Vagina (tissue), 2 donors: ENCODE measurements around the gene WWC2. TPM values are rescaled to one million over a fixed set of nuclear protein-coding genes. Genes with fewer than 3 reads are reported as not detected.

Experiments
- DNase-seq, 2 donors: peaks; one replicate each; pipeline ENCODE4 v3.0.0-alpha.2; 2017; ENCODE audit errors: extremely low spot score in 2 of 2
- H3K27ac ChIP-seq: fragments of 200-600 bp; sonication (generic); one replicate; pipeline ENCODE4 v1.5.1; 2019
- H3K27me3 ChIP-seq: fragments of 200-600 bp; sonication (generic); one replicate; pipeline ENCODE4 v1.5.1; 2019
- H3K36me3 ChIP-seq, 2 donors: fragments of 200-600 bp; sonication (generic); one replicate each; pipeline ENCODE4 v1.5.1; 2017 to 2019
- H3K4me1 ChIP-seq: fragments of 200-600 bp; sonication (generic); one replicate; pipeline ENCODE4 v1.5.1; 2019
- H3K4me3 ChIP-seq, 2 donors: fragments of 200-600 bp; sonication (generic); 1 replicate in 1 of 2; 2 replicates in 1 of 2; pipeline ENCODE4 v1.5.1; 2016 to 2019
- H3K9me3 ChIP-seq: fragments of 200-600 bp; sonication (generic); one replicate; pipeline ENCODE4 v1.5.1; 2019
- POLR2A ChIP-seq, 2 donors: fragments of 450-650 bp; IDR thresholded peaks; one replicate each; pipeline ENCODE4 v1.6.1; 2017; ENCODE audit warnings: antibody characterized with exemption in 2 of 2, mild to moderate bottlenecking in 2 of 2, moderate library complexity in 2 of 2
- POLR2AphosphoS5 ChIP-seq, 2 donors: sonication (generic); formaldehyde crosslinking; IDR thresholded peaks; one replicate each; pipeline ENCODE4 v1.9.0; 2017; ENCODE audit warnings: antibody characterized with exemption in 2 of 2, mild to moderate bottlenecking in 2 of 2, low read depth in 1 of 2; ENCODE audit not compliant: insufficient read depth in 1 of 2
- intact Hi-C: fragments of 100-400 bp; cut with DNase I; formaldehyde crosslinking; loops from one replicate; pipeline ENCODE4 v1.15.1; 2023
- total RNA-seq: library from RNA; depleted of rRNA; stranded (reverse); fragments of >200 nt; gene quantifications from one replicate; pipeline ENCODE4 v1.2.3, GENCODE V29; 2016
- TF ChIP-seq, protein P1 (sequence below), 3 experiments: fragments of 450-650 bp in 2 of 3; fragments of 200-600 bp in 1 of 3; sonication (generic) in 1 of 3; IDR thresholded peaks; one replicate each; pipeline ENCODE4 v1.5.1; 2017 to 2019; ENCODE audit warnings: antibody characterized with exemption in 3 of 3, mild to moderate bottlenecking in 2 of 3, moderate library complexity in 2 of 3

Gene WWC2
- total RNA-seq, 1 donor from 2014 or later, result 24.3 TPM

DNA sequence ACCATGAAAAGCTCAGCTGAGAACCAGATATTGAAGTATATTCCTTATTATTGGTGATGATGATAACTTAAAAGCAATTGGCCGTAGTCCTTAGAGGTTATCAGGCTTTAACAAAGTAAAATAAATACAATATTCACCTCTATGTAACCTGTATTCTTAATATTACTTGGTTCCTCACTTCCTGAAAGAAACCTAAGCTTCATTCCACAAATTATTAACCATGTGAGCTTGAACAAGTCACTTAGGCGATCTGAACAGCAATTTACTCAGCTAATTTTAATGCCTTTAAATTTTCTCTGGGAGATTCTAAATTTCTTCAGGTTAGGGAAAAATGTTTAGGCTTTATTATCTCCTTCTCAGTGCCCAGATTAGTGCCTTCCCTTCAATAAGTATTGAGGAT lies 151.8 kb downstream of the WWC2 start:
- Histone ChIP-seq H3K4me1 (peaks cover 17% of the 10 kb centered on the region), H3K27ac (no peak overlapping the region), H3K9me3 (no peaks in the 10 kb centered on the region), H3K4me3 (no peak overlapping the region), H3K27me3 (no peaks in the 10 kb centered on the region), H3K36me3 (no peaks in the 10 kb centered on the region)
- TF ChIP-seq POLR2A (IDR thresholded peaks at IDR 0.05), result no peak
- TF ChIP-seq POLR2AphosphoS5 (IDR thresholded peaks at IDR 0.05; ENCODE audit: insufficient read depth in 1 of 2, low read depth in 1 of 2), result no peak
- TF ChIP-seq, protein P1, sequence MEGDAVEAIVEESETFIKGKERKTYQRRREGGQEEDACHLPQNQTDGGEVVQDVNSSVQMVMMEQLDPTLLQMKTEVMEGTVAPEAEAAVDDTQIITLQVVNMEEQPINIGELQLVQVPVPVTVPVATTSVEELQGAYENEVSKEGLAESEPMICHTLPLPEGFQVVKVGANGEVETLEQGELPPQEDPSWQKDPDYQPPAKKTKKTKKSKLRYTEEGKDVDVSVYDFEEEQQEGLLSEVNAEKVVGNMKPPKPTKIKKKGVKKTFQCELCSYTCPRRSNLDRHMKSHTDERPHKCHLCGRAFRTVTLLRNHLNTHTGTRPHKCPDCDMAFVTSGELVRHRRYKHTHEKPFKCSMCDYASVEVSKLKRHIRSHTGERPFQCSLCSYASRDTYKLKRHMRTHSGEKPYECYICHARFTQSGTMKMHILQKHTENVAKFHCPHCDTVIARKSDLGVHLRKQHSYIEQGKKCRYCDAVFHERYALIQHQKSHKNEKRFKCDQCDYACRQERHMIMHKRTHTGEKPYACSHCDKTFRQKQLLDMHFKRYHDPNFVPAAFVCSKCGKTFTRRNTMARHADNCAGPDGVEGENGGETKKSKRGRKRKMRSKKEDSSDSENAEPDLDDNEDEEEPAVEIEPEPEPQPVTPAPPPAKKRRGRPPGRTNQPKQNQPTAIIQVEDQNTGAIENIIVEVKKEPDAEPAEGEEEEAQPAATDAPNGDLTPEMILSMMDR (IDR thresholded peaks at IDR 0.05), result no peak
- intact Hi-C loops, result no loop called here
- DNase-seq, result no peak

DNA sequence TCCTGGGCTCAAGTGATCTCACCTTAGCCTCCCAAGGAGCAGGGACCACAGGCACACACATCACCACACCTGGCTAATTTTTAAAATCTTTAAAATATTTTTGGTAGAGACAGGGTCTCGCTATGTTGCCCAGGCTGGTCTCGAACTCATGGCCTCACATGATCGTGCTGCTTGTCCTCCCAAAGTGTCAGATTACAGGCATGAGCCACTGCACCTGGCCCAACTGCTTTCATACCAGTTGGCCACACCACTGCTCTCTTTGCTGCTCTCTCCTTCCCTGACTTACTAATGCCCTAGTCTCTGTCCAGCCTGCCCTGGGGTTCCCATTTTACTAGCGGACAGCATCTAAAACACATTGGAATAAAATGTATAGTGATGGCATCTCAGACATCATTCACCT lies 153.9 kb downstream of the WWC2 start:
- no peak overlapping the region for H3K4me3 ChIP-seq
- no peak overlapping the region for H3K27ac ChIP-seq
- no peak for DNase-seq
- H3K4me1 ChIP-seq, result peaks cover 27% of the 10 kb centered on the region
- no peaks in the 10 kb centered on the region for H3K27me3 ChIP-seq
- no peak for TF ChIP-seq POLR2AphosphoS5 (IDR thresholded peaks at IDR 0.05; ENCODE audit: insufficient read depth in 1 of 2, low read depth in 1 of 2)
- TF ChIP-seq, protein P1 (IDR thresholded peaks at IDR 0.05), result no peak
- no peak for TF ChIP-seq POLR2A (IDR thresholded peaks at IDR 0.05)
- intact Hi-C loops, result no loop called here
- no peaks in the 10 kb centered on the region for H3K36me3 ChIP-seq
- H3K9me3 ChIP-seq, result no peaks in the 10 kb centered on the region

DNA sequence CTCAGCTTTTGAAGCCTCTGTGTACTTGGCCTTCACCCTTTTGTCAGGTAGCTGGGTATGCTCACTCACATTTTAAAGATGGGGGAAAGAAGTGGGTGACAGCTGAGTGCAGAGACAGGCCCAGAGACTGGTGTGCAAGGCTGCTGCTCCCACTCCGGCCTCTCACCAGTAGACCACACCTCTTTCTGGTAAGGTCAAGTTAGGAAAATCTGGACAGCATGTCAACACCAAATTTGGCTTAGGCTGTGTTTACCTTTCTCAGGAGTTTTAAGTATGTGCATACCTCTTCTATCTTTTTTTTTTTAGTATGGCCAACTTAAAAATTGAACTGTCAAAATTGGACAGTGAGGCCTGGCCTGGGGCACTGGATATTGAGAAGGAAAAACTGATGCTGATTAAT lies 154.4 kb downstream of the WWC2 start:
- Histone ChIP-seq H3K4me1 (peaks cover 27% of the 10 kb centered on the region), H3K27me3 (no peaks in the 10 kb centered on the region), H3K4me3 (no peak overlapping the region), H3K9me3 (no peaks in the 10 kb centered on the region), H3K27ac (peak overlapping the region; percentile 31), H3K36me3 (no peaks in the 10 kb centered on the region)
- TF ChIP-seq POLR2AphosphoS5 (IDR thresholded peaks at IDR 0.05; ENCODE audit: insufficient read depth in 1 of 2, low read depth in 1 of 2) (no peak), POLR2A (IDR thresholded peaks at IDR 0.05) (no peak)
- TF ChIP-seq, protein P1 (IDR thresholded peaks at IDR 0.05), result no peak
- DNase-seq, result no peak
- intact Hi-C loops, result no loop called here

DNA sequence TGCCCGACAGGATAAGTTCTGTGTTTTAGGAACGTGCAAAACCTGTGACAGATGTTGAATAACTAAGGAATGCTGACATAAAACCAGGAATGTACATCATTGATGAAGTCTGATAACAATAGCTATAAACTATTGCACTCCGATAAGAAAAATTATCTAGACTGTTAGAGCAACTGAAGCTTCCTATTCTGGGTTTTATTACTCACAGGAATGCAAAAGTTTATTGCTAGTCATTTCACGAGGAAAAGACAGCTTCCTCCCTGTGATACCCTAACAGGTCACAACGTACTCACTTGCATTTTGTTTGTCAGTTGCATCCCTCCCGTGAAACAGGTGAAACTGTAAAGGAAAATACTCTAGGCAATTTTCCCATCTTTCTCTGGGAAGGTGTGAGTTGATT lies 155.1 kb downstream of the WWC2 start:
- H3K4me3 ChIP-seq, result no peak overlapping the region
- peaks cover 27% of the 10 kb centered on the region for H3K4me1 ChIP-seq
- H3K36me3 ChIP-seq, result no peaks in the 10 kb centered on the region
- intact Hi-C loops, result no loop called here
- H3K27me3 ChIP-seq, result no peaks in the 10 kb centered on the region
- H3K27ac ChIP-seq, result peak overlapping the region; percentile 31
- no peaks in the 10 kb centered on the region for H3K9me3 ChIP-seq
- TF ChIP-seq, protein P1 (IDR thresholded peaks at IDR 0.05), result no peak
- TF ChIP-seq POLR2AphosphoS5 (IDR thresholded peaks at IDR 0.05; ENCODE audit: insufficient read depth in 1 of 2, low read depth in 1 of 2), result no peak
- TF ChIP-seq POLR2A (IDR thresholded peaks at IDR 0.05), result no peak
- DNase-seq, result no peak

DNA sequence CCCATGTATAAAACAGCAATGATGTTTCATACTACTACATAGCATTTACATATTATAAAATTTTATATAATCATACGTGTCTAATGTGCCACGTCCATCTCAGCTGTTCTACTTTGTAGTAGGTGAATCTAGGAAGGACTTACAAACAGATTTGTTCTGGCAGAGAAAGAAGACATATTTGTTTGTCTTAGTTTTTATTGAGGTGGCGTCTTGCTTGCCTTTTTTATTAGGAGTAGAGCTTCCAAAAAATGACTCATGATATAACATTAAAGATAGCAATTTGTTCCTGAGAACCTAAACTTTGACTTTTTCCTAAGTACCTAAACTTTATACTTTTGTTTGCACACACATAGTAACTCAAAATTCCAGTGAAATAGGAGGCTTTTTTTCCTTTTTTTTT lies 156.4 kb downstream of the WWC2 start:
- no peaks in the 10 kb centered on the region for H3K9me3 ChIP-seq
- intact Hi-C loops, result loop anchor here (5.0 kb wide), 1 partner anchor 183 kb away; no protein-coding TSS in a partner anchor
- no peak overlapping the region for H3K4me3 ChIP-seq
- no peak for TF ChIP-seq POLR2AphosphoS5 (IDR thresholded peaks at IDR 0.05; ENCODE audit: insufficient read depth in 1 of 2, low read depth in 1 of 2)
- TF ChIP-seq POLR2A (IDR thresholded peaks at IDR 0.05), result no peak
- TF ChIP-seq, protein P1 (IDR thresholded peaks at IDR 0.05), result no peak
- no peak for DNase-seq
- H3K27me3 ChIP-seq, result no peaks in the 10 kb centered on the region
- peaks cover 0 to under 1% of the 10 kb centered on the region in 2 donors for H3K36me3 ChIP-seq
- peak overlapping the region; percentile 37 for H3K27ac ChIP-seq
- peaks cover 27% of the 10 kb centered on the region for H3K4me1 ChIP-seq
